Large intestine (tissue), 3 donors: ENCODE data around the gene SMYD3. TPM values are rescaled to one million over a fixed set of nuclear protein-coding genes. Genes with fewer than 3 reads are reported as not detected.

Source experiments
- DNase-seq, 2 donors: peaks; one replicate each; pipeline versions ENCODE4 v3.0.0 to v3.0.0-alpha.2; 2013
- H3K27ac ChIP-seq: one replicate; pipeline ENCODE4 v1.5.1; 2013; ENCODE audit warnings: low read length
- H3K27me3 ChIP-seq: 2 replicates; pipeline ENCODE4 v1.6.1; 2013; ENCODE audit warnings: low read length; ENCODE audit not compliant: control insufficient read depth, insufficient read depth
- H3K36me3 ChIP-seq: 2 replicates; pipeline ENCODE4 v1.6.1; 2013; ENCODE audit warnings: low read length; ENCODE audit not compliant: control insufficient read depth, insufficient read depth
- H3K4me1 ChIP-seq: one replicate; pipeline ENCODE4 v1.6.1; 2013; ENCODE audit warnings: low read length; ENCODE audit not compliant: control insufficient read depth, insufficient read depth
- H3K4me3 ChIP-seq: one replicate; pipeline ENCODE4 v1.5.1; 2013; ENCODE audit warnings: low read length
- H3K9me3 ChIP-seq: one replicate; pipeline ENCODE4 v1.6.1; 2013; ENCODE audit warnings: mild to moderate bottlenecking, low read depth, low read length, moderate library complexity; ENCODE audit not compliant: control insufficient read depth
- WGBS: methylation state at CpG from one replicate; pipeline ENCODE4 v1.1.5; 2013; ENCODE audit warnings: low lambda C conversion rate; ENCODE audit not compliant: insufficient coverage; 5-methylcytosine and 5-hydroxymethylcytosine counted together
- polyA plus RNA-seq: library from polyadenylated mRNA; unstranded; fragments of 120-200 nt; gene quantifications from one replicate; pipeline ENCODE4 v1.2.1, GENCODE V29; 2013

SMYD3 gene
- polyA plus RNA-seq, 1 donor, result 12.0 TPM

DNA sequence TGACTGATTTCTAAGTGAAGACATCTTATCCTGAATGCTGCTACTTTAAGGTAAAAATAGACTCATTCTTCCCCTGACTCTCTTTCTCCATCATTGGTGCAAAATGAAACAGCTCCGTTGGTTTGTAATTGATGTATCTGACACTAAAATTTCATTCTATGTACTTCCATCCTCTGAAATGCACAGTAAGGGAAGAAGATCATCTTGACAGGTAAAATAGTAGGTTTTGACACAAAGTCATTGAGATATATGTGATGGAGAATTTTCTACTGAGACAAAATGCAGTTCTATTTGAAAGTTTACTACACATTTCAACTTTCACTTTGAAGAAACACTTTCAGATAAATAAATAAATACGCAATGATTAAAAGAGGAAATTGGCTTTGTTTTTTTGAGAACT is 348.9 kb downstream of the SMYD3 start:
- WGBS, result 78% methylated on average over 2 of the region's 2 CpGs
- no peak overlapping the region for H3K4me3 ChIP-seq
- no peak for DNase-seq
- H3K27me3 ChIP-seq, result no peaks in the 10 kb centered on the region
- H3K27ac ChIP-seq, result no peak overlapping the region
- no peaks in the 10 kb centered on the region for H3K36me3 ChIP-seq
- no peaks in the 10 kb centered on the region for H3K4me1 ChIP-seq
- no peaks in the 10 kb centered on the region for H3K9me3 ChIP-seq

DNA sequence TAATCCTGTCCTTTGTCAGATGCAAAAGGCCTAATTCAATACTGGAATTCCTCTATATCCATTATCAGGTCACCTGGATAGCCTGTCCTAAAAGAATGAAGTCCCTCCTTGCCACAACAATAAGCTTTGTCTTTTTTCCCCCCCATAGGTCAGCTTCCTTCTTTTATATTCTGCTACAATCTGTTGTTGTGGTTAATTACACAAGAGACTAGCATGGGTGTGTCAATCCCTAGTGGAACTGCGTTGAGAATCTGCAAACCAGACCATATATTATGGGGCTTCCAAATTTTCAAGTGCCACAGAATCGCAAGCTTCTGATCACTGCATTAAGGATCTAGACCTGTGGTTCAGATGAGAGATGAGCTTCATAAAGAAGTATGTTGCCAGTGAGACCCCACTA is 349.6 kb downstream of the SMYD3 start:
- Histone ChIP-seq H3K9me3 (no peaks in the 10 kb centered on the region), H3K27ac (no peak overlapping the region), H3K36me3 (no peaks in the 10 kb centered on the region), H3K4me1 (no peaks in the 10 kb centered on the region), H3K4me3 (no peak overlapping the region), H3K27me3 (no peaks in the 10 kb centered on the region)
- WGBS, result no CpG with 5 or more reads among the region's 2 CpGs
- DNase-seq, result no peak

DNA sequence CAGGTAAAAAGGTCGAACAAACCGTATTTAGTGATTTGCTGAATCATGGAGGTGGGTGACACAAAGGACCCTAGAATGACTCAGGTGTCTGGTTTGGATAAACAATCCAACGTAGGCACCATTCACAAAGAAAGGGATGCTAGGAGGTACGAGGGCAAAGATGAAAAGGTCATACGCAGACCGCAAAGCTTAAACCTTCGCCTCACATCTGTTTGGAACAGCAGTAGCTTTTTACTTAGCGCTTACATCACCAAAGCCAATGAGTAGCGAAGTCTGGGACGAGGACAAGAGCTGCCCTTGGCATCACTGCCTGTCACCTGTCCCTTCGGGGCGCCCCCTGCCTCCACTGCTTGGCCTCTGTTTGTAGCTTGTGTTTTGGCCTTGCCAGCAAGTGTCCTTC is 350.2 kb downstream of the SMYD3 start:
- H3K27ac ChIP-seq, result no peak overlapping the region
- H3K36me3 ChIP-seq, result no peaks in the 10 kb centered on the region
- no peak for DNase-seq
- H3K9me3 ChIP-seq, result no peaks in the 10 kb centered on the region
- H3K4me1 ChIP-seq, result no peaks in the 10 kb centered on the region
- H3K27me3 ChIP-seq, result no peaks in the 10 kb centered on the region
- 86% methylated on average over 3 of the region's 12 CpGs for WGBS
- no peak overlapping the region for H3K4me3 ChIP-seq

DNA sequence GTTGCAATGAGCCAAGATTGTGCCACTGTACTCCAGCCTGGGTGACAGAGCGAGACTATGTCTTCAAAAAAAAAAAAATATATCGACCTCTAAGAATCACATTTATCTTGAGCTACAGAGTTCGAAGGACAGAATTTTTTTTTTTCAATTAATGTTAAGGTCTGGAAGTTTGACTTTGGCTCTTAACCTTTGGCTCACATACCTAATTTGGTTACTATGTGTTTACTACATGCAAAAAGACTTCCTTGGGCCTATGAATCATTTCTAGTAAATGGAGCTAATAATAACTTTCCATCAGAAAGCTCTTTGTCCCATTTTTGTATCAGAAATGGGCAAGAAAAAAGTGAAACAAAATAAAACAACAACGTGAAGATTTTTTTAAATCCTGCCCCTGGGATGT is 351.2 kb downstream of the SMYD3 start:
- no peak for DNase-seq
- no peaks in the 10 kb centered on the region for H3K4me1 ChIP-seq
- no peaks in the 10 kb centered on the region for H3K27me3 ChIP-seq
- H3K36me3 ChIP-seq, result no peaks in the 10 kb centered on the region
- H3K4me3 ChIP-seq, result no peak overlapping the region
- H3K9me3 ChIP-seq, result no peaks in the 10 kb centered on the region
- H3K27ac ChIP-seq, result no peak overlapping the region
- 81% methylated on average over 4 of the region's 4 CpGs for WGBS

DNA sequence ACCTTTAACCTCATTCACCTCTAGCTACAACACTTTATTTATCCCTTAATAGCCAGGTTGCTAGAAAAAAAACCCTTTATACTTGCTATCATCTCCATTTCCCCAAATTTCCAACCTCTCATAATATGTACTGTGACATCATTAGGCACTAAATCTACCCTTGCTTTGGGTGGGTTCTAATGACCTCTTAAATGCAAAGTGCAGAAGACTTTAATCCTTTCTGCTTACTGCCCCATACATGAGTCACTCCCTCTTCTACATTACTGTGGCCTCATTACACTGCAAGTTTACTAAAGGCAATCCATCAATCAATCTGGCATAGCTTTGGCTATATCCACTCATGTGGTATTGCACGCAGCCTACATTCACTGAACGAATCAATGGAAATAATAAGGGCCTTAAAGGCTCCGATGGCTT is 353.3 kb downstream of the SMYD3 start:
- Histone ChIP-seq H3K36me3 (no peaks in the 10 kb centered on the region), H3K27ac (no peak overlapping the region), H3K4me1 (no peaks in the 10 kb centered on the region), H3K9me3 (no peaks in the 10 kb centered on the region), H3K4me3 (no peak overlapping the region), H3K27me3 (no peaks in the 10 kb centered on the region)
- 100% methylated on average over 1 of the region's 3 CpGs for WGBS
- DNase-seq, result no peak

DNA sequence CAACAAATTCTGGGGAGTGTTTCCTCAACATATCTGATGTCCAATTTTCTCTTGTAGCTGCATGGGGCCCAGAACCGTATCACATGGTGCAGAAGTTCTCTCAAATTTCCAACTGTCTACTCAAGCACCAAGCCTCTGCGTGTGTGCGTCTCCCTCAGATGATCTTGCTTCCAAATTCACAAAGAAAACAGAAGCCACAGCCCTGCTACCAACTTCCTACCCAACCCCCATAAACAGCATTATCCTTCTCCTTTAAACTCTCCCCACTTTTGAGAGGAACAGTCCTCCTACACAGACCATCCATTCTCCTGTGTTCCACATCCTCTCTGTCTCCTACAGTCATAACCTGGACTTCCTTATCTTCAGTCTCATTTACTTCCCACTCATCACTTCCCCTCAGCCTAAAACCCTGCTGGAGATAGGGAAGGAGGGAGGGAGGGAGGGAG is 354.1 kb downstream of the SMYD3 start:
- no peak overlapping the region for H3K27ac ChIP-seq
- no peak for DNase-seq
- H3K9me3 ChIP-seq, result peaks cover 6% of the 10 kb centered on the region
- H3K36me3 ChIP-seq, result no peaks in the 10 kb centered on the region
- no peak overlapping the region for H3K4me3 ChIP-seq
- H3K27me3 ChIP-seq, result no peaks in the 10 kb centered on the region
- 100% methylated on average over 1 of the region's 3 CpGs for WGBS
- no peaks in the 10 kb centered on the region for H3K4me1 ChIP-seq

DNA sequence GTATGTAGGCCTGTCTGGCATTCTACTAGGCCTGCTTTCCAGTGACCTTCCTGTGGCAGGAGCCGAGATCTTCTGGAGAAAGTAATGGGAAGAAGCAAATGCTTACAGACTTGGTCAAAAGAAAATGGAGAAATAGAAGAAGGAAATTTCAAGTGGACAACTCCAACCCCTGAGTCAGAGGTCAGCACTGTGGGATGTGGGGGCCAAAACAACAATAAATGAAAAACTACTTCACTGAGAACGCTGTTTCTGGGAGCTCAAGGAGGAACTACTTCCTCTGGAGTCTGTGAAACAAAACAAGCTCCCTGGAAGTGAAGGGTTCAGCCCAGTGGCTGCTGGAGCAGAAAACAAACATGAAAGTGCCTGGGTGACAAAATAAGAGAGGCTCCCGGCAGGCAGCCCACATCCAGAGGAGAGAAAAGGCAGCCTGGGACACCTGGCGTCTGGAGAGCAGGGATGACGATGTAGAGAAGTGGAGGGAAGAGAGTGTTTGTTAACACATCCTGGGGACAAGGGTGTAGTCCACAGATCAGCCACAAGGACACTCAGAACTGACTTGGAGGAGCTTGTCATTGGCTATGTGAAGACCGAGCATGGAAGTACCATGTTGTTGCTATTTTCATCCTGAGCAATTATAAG is 355.2 kb downstream of the SMYD3 start:
- no peak for DNase-seq

DNA sequence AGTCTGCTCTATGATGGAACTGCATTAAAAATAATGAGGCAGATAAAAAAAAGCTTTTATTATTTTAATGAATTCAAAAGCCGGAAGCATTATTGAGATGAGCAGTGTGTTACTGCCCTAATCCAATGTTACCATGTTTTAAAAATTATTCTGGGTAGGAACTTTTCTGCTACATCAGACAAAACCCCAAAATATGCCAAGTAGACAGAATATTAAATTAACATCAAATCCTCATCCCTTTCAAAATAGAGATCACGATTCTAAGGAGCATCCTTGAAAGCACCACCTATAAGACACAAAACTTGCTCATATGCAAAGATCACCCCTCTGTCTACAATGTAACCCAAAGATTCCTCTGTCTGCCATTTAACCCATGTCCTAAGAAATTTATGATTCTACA is 357.5 kb downstream of the SMYD3 start:
- no peaks in the 10 kb centered on the region for H3K36me3 ChIP-seq
- DNase-seq, result no peak
- H3K9me3 ChIP-seq, result peaks cover 12% of the 10 kb centered on the region
- H3K4me1 ChIP-seq, result no peaks in the 10 kb centered on the region
- no peak overlapping the region for H3K4me3 ChIP-seq
- no peak overlapping the region for H3K27ac ChIP-seq
- no peaks in the 10 kb centered on the region for H3K27me3 ChIP-seq
- WGBS, result 100% methylated on average over 1 of the region's 2 CpGs

More for the DNA sequence above, 355.2 kb downstream of the SMYD3 start:
- Histone ChIP-seq H3K9me3 (peaks cover 12% of the 10 kb centered on the region), H3K27me3 (no peaks in the 10 kb centered on the region), H3K4me3 (no peak overlapping the region), H3K27ac (no peak overlapping the region), H3K4me1 (no peaks in the 10 kb centered on the region), H3K36me3 (no peaks in the 10 kb centered on the region)
- WGBS, result 90% methylated on average over 2 of the region's 6 CpGs

DNA sequence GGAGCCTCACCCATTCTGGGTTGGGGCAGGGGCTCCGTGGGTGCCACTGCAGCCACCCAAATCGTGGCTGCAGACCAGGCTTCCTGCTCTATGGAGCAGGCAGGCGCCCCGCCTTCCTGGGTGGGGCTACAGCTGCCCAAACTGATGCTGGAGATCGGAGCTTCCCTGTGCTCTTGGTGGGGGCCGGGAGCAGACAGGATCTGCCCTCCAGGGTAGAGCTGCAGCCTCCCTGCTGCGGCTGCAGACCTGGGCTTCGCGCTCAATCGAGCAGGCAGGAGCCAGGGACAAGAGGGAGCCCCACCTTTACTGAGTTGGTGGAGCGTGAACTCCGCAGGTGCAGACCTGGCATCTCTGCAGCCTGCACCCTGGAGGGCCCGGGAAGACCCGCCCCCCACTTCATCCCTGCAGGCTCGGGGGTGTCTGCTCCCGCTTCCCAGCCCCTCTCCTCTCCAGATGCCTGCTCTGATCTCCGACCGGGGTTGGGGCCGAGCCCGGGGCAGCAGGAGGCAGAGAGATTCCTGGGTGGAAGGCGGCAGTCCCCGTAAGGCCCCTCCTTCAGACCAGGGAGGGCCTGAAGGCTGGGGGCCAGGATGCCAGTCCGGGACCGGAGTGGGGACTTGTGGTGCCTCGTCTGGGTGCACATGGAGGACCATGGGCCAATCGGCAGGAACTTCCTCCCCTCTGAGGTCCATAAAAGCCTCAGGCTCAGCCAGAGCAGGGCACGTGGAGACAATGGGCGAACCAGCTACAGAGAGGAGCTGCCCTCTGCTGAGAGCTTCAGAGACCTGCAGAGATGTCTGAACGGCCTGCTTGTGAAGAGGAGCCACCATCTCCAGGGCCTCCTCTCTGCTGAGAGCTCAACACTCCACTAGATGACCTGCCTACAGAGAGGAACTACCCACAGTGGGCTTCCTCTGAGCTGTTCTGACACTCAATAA is 359.3 kb downstream of the SMYD3 start:
- no CpG with 5 or more reads among the region's 29 CpGs for WGBS
- Histone ChIP-seq H3K9me3 (peaks cover 12% of the 10 kb centered on the region), H3K36me3 (no peaks in the 10 kb centered on the region), H3K4me1 (no peaks in the 10 kb centered on the region), H3K27me3 (no peaks in the 10 kb centered on the region), H3K27ac (no peak overlapping the region), H3K4me3 (no peak overlapping the region)
- DNase-seq, result no peak

DNA sequence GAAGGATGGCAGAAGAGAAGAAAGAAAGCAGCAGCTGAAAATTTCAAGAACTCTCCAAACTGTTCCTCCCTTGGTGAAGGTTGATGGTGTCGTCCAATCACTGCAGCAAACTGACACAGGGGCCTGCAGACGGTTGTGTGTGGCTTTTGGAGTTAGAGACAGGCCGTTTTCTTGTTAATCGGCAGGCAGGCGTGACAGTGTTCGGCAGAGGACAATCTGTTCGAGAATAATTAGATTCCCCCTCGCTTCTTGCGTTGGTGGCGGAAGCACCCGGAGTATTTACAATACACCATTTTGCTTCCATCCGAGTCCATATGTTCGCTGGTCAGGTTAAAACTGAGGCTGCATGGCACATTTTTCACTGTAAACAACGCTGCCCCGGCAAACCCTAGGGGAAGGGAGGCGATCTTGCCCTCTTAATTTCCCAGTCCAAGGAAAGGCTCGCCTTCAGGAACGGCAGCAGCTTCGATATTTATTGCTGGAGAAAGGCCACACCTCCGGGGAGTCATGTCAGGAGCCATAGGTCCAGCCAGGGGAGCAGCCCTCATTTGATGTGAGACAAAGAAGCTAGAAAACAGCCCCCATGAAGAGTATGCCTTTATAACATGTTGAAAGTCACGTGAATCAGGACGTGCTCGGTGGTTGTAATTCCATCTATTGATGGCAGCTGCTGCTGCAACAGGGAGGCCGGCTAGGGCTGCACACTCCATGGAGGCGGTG is 360.1 kb downstream of the SMYD3 start:
- Histone ChIP-seq H3K4me3 (no peak overlapping the region), H3K27ac (no peak overlapping the region), H3K9me3 (peaks cover 12% of the 10 kb centered on the region), H3K36me3 (no peaks in the 10 kb centered on the region), H3K27me3 (no peaks in the 10 kb centered on the region), H3K4me1 (no peaks in the 10 kb centered on the region)
- WGBS, result no CpG with 5 or more reads among the region's 25 CpGs
- no peak for DNase-seq
